Stomach (tissue), 9 donors: Measurements from ENCODE around the gene ZNF670. TPM values are rescaled to one million over a fixed set of nuclear protein-coding genes. Genes with fewer than 3 reads are reported as not detected.

ENCODE experiments used
- DNase-seq, 2 donors: peaks; one replicate each; pipeline versions ENCODE4 v3.0.0 to v3.0.0-alpha.2; 2013 to 2019
- H3K27ac ChIP-seq, 5 donors: fragments of 200-600 bp in 4 of 5; sonication (generic) in 4 of 5; one replicate each; pipeline ENCODE4 v1.5.1; 2013 to 2019; ENCODE audit warnings: mild to moderate bottlenecking in 1 of 5, moderate library complexity in 1 of 5
- H3K27me3 ChIP-seq, 3 donors: fragments of 200-600 bp; sonication (generic); one replicate each; pipeline ENCODE4 v1.5.1; 2017 to 2019; ENCODE audit warnings: mixed run types in 1 of 3
- H3K36me3 ChIP-seq, 4 donors: fragments of 200-600 bp; sonication (generic); 1 replicate in 3 of 4; 2 replicates in 1 of 4; pipeline ENCODE4 v1.5.1; 2016 to 2019
- H3K4me1 ChIP-seq, 4 donors: fragments of 200-600 bp; sonication (generic); one replicate each; pipeline ENCODE4 v1.5.1; 2016 to 2019
- H3K4me3 ChIP-seq, 4 donors: fragments of 200-600 bp; sonication (generic) in 3 of 4; one replicate each; pipeline ENCODE4 v1.5.1; 2016 to 2019; ENCODE audit warnings: mild to moderate bottlenecking in 1 of 4
- H3K9me3 ChIP-seq, 4 donors: fragments of 200-600 bp; sonication (generic); one replicate each; pipeline ENCODE4 v1.5.1; 2016 to 2019
- EP300 ChIP-seq: sonication (generic); formaldehyde crosslinking; IDR thresholded peaks from one replicate; pipeline ENCODE4 v1.6.1; 2017; ENCODE audit warnings: antibody characterized with exemption
- POLR2A ChIP-seq, 4 donors: fragments of 450-650 bp; IDR thresholded peaks; one replicate each; pipeline ENCODE4 v1.6.1; 2016; ENCODE audit warnings: antibody characterized with exemption in 4 of 4, control low read depth in 2 of 4, mild to moderate bottlenecking in 1 of 4, moderate library complexity in 1 of 4
- POLR2AphosphoS5 ChIP-seq, 3 donors: sonication (generic); formaldehyde crosslinking; IDR thresholded peaks; one replicate each; pipeline ENCODE4 v1.6.1; 2016; ENCODE audit warnings: antibody characterized with exemption in 3 of 3
- WGBS, 5 donors: extraction: QIAGEN DNeasy Blood & Tissue Kit in 3 of 5; methylation state at CpG; one replicate each; pipeline versions ENCODE4 v1.1.5 to v1.1.7; 2013 to 2018; 5-methylcytosine and 5-hydroxymethylcytosine counted together
- intact Hi-C: fragments of 100-400 bp; cut with DNase I; formaldehyde crosslinking; loops from one replicate; pipeline ENCODE4 v1.15.1; 2023; ENCODE audit warnings: low total_unique reads
- polyA plus RNA-seq, 3 donors: library from polyadenylated mRNA; stranded (reverse); fragments of 200-250 nt; gene quantifications; one replicate each; pipeline ENCODE4 v1.2.3, GENCODE V29; 2013
- total RNA-seq, 5 donors: library from RNA; depleted of rRNA; stranded (reverse); fragments of >200 nt; gene quantifications; one replicate each; pipeline versions ENCODE4 v1.1.0 to v1.2.3, GENCODE V29; 2014 to 2016
- TF ChIP-seq, protein P1 (sequence below), 7 experiments: fragments of 450-650 bp in 4 of 7; fragments of 200-600 bp in 3 of 7; sonication (generic) in 3 of 7; IDR thresholded peaks; one replicate each; pipeline ENCODE4 v1.5.1; 2016 to 2019; ENCODE audit warnings: antibody characterized with exemption in 7 of 7, control low read depth in 2 of 7, mild to moderate bottlenecking in 1 of 7
- donor health status: healthy with polysubstance abuse.
- donor health status: Bipolar disorder and iron deficiency.
- donor health status: healthy.

Gene ZNF670
- total and polyA plus RNA-seq, 8 donors = 1.6 to 10.6 (median 4.0) TPM; not detected in 2

DNA sequence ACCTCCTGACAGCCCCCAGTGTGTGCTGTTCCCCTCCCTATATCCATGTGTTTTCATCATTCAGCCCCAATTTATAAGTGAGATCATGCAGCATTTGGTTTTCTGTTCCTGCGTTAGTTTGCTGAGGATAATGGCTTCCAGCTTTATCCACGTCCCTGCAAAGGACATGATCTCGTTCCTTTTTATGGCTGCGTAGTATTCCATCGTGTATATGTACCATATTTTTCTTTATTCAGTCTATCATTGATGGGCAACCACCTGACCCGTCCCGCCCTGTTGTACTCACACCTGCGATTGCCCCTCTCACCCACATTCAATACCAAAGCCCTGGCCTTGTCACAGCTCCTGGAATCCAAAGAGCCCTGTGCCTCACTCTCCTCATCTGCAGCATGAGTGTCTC lies 6.2 kb upstream of the ZNF670 start:
- no peak for DNase-seq
- Histone ChIP-seq H3K9me3 (peaks cover 0 to 3% (median 0%) of the 10 kb centered on the region in 4 donors), H3K36me3 (no peaks in the 10 kb centered on the region), H3K27ac (no peak overlapping the region), H3K27me3 (no peaks in the 10 kb centered on the region), H3K4me1 (no peaks in the 10 kb centered on the region), H3K4me3 (no peak overlapping the region)
- TF ChIP-seq POLR2AphosphoS5 (IDR thresholded peaks at IDR 0.05) (no peak), EP300 (no peak), POLR2A (IDR thresholded peaks at IDR 0.05) (no peak)
- TF ChIP-seq, protein P1, sequence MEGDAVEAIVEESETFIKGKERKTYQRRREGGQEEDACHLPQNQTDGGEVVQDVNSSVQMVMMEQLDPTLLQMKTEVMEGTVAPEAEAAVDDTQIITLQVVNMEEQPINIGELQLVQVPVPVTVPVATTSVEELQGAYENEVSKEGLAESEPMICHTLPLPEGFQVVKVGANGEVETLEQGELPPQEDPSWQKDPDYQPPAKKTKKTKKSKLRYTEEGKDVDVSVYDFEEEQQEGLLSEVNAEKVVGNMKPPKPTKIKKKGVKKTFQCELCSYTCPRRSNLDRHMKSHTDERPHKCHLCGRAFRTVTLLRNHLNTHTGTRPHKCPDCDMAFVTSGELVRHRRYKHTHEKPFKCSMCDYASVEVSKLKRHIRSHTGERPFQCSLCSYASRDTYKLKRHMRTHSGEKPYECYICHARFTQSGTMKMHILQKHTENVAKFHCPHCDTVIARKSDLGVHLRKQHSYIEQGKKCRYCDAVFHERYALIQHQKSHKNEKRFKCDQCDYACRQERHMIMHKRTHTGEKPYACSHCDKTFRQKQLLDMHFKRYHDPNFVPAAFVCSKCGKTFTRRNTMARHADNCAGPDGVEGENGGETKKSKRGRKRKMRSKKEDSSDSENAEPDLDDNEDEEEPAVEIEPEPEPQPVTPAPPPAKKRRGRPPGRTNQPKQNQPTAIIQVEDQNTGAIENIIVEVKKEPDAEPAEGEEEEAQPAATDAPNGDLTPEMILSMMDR (IDR thresholded peaks at IDR 0.05) = no peak
- intact Hi-C loops = no loop called here
- 92 to 95% (median 94%) methylated on average over 8 of the region's 8 CpGs for WGBS, 5 donors

DNA sequence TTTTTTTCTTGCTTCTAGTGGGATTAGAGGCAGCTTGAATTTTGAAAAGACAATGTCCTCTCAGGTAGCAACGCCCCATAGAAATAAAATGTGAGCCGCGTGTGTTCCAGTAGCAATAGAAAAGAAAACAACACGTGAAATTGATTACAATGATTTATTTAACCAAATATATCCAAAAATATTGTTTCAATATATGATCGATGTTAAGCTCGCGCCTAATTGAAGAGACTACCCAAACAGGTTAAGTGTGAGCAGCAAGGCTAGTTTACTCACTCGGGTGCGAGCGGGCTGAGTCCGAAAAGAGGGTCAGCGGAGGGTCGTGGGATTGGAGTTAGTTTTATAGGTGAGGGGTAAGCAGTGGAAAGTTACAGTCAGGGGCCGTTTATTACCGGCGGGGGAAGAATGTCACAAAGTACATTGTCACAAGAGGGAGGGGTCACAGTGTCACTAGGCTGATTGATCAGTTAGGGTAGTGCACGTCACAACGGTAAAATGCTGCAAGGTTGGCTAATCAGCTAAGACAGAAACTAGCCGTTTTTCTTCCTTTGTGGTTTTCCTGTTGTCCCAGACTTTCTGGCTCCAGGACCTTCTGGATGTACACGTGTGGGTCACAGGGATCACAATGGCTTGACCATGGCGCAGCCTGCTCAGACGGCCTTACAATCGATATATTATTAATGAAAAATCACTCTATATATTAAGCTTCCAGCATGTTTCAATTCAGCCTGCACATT lies 697 bp upstream of the ZNF670 start:
- Histone ChIP-seq H3K4me1 (peaks cover 0 to 21% (median 17%) of the 10 kb centered on the region in 4 donors), H3K36me3 (no peaks in the 10 kb centered on the region), H3K4me3 (peak overlapping the region; percentile 67 to 82 (median 70)), H3K9me3 (peaks cover 0 to 3% (median 0%) of the 10 kb centered on the region in 4 donors), H3K27ac (peak overlapping the region in 3 of 5 donors; percentile 84 to 90 (median 84)), H3K27me3 (no peaks in the 10 kb centered on the region)
- peak in 1 of 2 donors; percentile 28 for DNase-seq
- intact Hi-C loops = no loop called here
- WGBS, 5 donors = 30 to 51% (median 40%) methylated on average over 23 of the region's 23 CpGs
- TF ChIP-seq POLR2AphosphoS5 (IDR thresholded peaks at IDR 0.05) = no peak
- no peak for TF ChIP-seq POLR2A (IDR thresholded peaks at IDR 0.05)
- no peak for TF ChIP-seq EP300
- TF ChIP-seq, protein P1 (IDR thresholded peaks at IDR 0.05) = no peak

DNA sequence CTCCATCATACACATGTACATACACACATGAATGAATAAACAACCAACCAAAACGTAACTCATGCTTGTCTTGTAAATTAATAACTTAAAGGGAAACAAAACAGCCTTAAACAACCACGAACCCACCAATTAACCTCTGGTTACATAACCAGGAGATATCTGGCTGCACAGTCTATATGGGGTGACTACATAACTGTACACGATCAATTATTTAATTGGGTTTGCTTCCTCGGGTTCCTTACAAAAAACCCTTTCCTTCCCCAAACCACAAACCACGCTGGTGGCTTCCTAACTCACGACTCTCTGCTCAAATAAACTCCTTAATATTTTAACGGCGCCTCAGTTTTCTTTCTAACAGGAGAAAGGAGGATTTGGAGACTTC lies 744 bp downstream of the ZNF670 start:
- 0 to 2% (median 1%) methylated on average over 8 of the region's 8 CpGs for WGBS, 5 donors
- intact Hi-C loops = no loop called here
- Histone ChIP-seq H3K36me3 (no peaks in the 10 kb centered on the region), H3K4me3 (peak overlapping the region; percentile 67 to 82 (median 70)), H3K4me1 (peaks cover 0 to 21% (median 17%) of the 10 kb centered on the region in 4 donors), H3K27me3 (no peaks in the 10 kb centered on the region), H3K9me3 (no peaks in the 10 kb centered on the region), H3K27ac (peak overlapping the region; percentile 84 to 90 (median 84))
- TF ChIP-seq, protein P1 (IDR thresholded peaks at IDR 0.05) = no peak
- TF ChIP-seq POLR2A (IDR thresholded peaks at IDR 0.05) (no peak), EP300 (no peak)
- DNase-seq = peak in 1 of 2 donors; percentile 36

DNA sequence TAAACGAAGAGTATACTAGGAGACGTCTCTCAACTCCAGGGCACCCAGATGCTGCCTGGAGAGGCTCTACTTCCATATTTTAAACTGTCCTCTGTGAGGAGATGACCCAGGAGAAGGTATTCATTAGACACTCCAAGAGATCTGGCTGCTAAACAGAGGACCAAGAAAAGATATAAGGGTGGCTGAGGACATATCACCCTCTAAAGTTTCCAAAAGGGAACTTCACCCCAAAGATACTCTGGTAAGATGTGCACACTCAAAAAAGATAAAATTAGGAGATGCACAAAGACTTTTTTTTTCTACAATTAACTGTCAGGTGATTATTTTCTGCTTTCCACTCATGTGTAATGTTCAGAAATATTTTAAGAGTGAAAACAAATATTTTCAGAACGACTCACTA lies 1.4 kb downstream of the ZNF670 start:
- Histone ChIP-seq H3K4me1 (peaks cover 0 to 21% (median 17%) of the 10 kb centered on the region in 4 donors), H3K27me3 (no peaks in the 10 kb centered on the region), H3K36me3 (no peaks in the 10 kb centered on the region), H3K9me3 (no peaks in the 10 kb centered on the region), H3K4me3 (peak overlapping the region in 3 of 4 donors; percentile 67 to 82 (median 70)), H3K27ac (no peak overlapping the region)
- TF ChIP-seq, protein P1 (IDR thresholded peaks at IDR 0.05) = no peak
- TF ChIP-seq POLR2A (IDR thresholded peaks at IDR 0.05) (no peak), EP300 (no peak), POLR2AphosphoS5 (IDR thresholded peaks at IDR 0.05) (no peak)
- intact Hi-C loops = no loop called here
- WGBS, 5 donors = 69 to 81% (median 76%) methylated on average over 3 of the region's 3 CpGs
- no peak for DNase-seq
